Measurements from ENCODE around the gene NUP62.

- TF ChIP-seq POLR2AphosphoS5 (IDR thresholded peaks at IDR 0.05; ENCODE audit: low read depth, low read length) (no peak), POLR2A (IDR thresholded peaks at IDR 0.05; ENCODE audit: low read depth, low read length) (no peak)
Measured at GRCh38 chr19:49908480-49909420, 20.6 kb downstream of the NUP62 start.
